Measurements from ENCODE around the gene HOOK2. TPM values are rescaled to one million over a fixed set of nuclear protein-coding genes. Genes with fewer than 3 reads are reported as not detected.

The HOOK2 gene
- total and polyA plus RNA-seq, 2 experiments from 2014 or later: 56.9 to 86.4 TPM

DNA sequence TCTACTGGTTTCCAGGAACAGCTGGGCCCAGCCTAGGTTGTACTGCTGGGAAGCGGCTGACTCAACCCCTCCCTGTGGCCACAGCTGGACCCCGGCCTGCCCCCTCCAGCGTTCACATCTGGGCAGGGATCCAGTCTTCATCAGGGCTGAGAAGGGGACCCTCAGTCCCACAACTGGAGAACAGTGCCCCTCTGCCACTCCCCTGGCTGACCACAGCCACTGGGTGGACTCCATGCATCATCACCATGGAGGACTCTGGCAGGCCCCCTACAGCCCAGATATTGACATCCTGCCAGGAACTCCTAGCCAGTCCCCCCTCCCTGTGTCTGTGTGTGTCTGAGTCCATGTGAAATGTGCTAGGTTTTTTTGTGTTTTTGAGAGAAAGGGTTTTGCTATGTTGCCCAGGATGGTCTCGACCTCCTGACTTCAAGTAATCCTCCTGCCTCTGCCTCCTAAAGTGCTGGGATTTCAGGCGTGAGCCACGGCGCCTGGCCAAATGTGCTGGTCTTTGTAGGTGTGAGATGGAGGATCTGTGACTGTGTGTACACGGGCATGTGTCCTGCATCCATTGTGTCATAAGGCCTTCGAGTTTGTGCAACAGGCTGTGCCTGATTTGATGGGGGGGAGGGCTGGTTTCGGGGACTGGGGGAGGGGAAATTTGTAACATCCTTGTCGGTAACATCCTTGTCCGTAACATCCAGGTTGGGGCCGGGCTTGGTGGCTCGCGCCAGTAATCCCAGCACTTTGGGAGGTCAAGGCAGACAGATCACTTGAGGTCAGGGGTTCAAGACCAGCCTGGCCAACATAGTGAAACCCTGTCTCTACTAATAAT lies 4.0 kb upstream of the HOOK2 start:
- Mint-ChIP-seq H3K9me3 (no peaks in the 10 kb centered on the region), H3K36me3 (ENCODE audit: low read depth) (peaks cover 5% of the 10 kb centered on the region), H3K4me3 (peak overlapping the region; percentile 84), H3K27me3 (ENCODE audit: insufficient read depth, low read depth, poor library complexity) (peaks cover 12% of the 10 kb centered on the region), H3K4me1 (peaks cover 26% of the 10 kb centered on the region), H3K27ac (no peak overlapping the region; the same call in 1 of the 2 replicates)
- Histone ChIP-seq H3F3A (replicated peaks; ENCODE audit: low read depth) (peaks cover 37% of the 10 kb centered on the region), H4K20me1 (replicated peaks; ENCODE audit: insufficient read depth) (no peaks in the 10 kb centered on the region), H3K9me2 (ENCODE audit: insufficient read depth) (no peaks in the 10 kb centered on the region), H3K79me2 (replicated peaks; ENCODE audit: insufficient read depth) (no peaks in the 10 kb centered on the region), H3K4me3 (peak overlapping the region; percentile 83), H3K27me3 (ENCODE audit: insufficient read depth) (no peaks in the 10 kb centered on the region), H3K27ac (ENCODE audit: low read depth) (peak overlapping the region; percentile 79), H2AFZ (peak overlapping the region; percentile 19; the same call in 1 of the 2 replicates), H3K4me1 (ENCODE audit: insufficient read depth) (peaks cover 25% of the 10 kb centered on the region), H3K4me2 (peak overlapping the region; percentile 98), H3K36me3 (ENCODE audit: insufficient read depth) (0 out of 2 replicates have a peak, but pooled peaks cover 2% of the 10 kb centered on the region)
- TF ChIP-seq, protein P1, sequence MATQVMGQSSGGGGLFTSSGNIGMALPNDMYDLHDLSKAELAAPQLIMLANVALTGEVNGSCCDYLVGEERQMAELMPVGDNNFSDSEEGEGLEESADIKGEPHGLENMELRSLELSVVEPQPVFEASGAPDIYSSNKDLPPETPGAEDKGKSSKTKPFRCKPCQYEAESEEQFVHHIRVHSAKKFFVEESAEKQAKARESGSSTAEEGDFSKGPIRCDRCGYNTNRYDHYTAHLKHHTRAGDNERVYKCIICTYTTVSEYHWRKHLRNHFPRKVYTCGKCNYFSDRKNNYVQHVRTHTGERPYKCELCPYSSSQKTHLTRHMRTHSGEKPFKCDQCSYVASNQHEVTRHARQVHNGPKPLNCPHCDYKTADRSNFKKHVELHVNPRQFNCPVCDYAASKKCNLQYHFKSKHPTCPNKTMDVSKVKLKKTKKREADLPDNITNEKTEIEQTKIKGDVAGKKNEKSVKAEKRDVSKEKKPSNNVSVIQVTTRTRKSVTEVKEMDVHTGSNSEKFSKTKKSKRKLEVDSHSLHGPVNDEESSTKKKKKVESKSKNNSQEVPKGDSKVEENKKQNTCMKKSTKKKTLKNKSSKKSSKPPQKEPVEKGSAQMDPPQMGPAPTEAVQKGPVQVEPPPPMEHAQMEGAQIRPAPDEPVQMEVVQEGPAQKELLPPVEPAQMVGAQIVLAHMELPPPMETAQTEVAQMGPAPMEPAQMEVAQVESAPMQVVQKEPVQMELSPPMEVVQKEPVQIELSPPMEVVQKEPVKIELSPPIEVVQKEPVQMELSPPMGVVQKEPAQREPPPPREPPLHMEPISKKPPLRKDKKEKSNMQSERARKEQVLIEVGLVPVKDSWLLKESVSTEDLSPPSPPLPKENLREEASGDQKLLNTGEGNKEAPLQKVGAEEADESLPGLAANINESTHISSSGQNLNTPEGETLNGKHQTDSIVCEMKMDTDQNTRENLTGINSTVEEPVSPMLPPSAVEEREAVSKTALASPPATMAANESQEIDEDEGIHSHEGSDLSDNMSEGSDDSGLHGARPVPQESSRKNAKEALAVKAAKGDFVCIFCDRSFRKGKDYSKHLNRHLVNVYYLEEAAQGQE (IDR thresholded peaks at IDR 0.05; ENCODE audit: unreplicated experiment): peak; percentile 5
- TF ChIP-seq, protein P2, sequence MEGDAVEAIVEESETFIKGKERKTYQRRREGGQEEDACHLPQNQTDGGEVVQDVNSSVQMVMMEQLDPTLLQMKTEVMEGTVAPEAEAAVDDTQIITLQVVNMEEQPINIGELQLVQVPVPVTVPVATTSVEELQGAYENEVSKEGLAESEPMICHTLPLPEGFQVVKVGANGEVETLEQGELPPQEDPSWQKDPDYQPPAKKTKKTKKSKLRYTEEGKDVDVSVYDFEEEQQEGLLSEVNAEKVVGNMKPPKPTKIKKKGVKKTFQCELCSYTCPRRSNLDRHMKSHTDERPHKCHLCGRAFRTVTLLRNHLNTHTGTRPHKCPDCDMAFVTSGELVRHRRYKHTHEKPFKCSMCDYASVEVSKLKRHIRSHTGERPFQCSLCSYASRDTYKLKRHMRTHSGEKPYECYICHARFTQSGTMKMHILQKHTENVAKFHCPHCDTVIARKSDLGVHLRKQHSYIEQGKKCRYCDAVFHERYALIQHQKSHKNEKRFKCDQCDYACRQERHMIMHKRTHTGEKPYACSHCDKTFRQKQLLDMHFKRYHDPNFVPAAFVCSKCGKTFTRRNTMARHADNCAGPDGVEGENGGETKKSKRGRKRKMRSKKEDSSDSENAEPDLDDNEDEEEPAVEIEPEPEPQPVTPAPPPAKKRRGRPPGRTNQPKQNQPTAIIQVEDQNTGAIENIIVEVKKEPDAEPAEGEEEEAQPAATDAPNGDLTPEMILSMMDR (conservative IDR thresholded peaks at IDR 0.05; ENCODE audit: low read depth in 2 of 2): peak; percentile 17 to 37; a peak in 3 of 4 replicates
- no peak for TF ChIP-seq ZNF114 (CRISPR knock-in tag; IDR thresholded peaks at IDR 0.05)
- DNase-seq (ENCODE audit: low spot score) (peak; percentile 46), ATAC-seq (no peak)

DNA sequence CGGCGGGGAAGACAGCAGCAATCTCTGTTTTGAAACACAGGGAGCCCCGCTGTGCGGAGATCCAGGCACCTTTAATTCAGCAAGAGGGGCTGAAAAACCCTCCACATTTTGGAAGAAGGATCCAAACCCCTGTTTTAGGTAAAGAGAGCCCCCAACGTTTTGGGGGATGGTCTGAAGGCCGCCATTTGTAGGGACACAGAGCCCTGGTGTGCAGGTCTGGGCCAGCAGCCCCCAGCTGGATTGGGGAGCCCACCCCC lies 3.5 kb upstream of the HOOK2 start:
- Mint-ChIP-seq H3K4me3 (peak overlapping the region; percentile 84), H3K36me3 (ENCODE audit: low read depth) (peaks cover 8% of the 10 kb centered on the region), H3K9me3 (no peaks in the 10 kb centered on the region; the same call in 2 of the 3 replicates), H3K27me3 (ENCODE audit: insufficient read depth, low read depth, poor library complexity) (peaks cover 15% of the 10 kb centered on the region), H3K4me1 (peaks cover 28% of the 10 kb centered on the region), H3K27ac (no peak overlapping the region; the same call in 1 of the 2 replicates)
- Histone ChIP-seq H3K27me3 (ENCODE audit: insufficient read depth) (no peaks in the 10 kb centered on the region), H3K9me2 (ENCODE audit: insufficient read depth) (no peaks in the 10 kb centered on the region), H3K27ac (ENCODE audit: low read depth) (peak overlapping the region; percentile 79), H2AFZ (peak overlapping the region; percentile 19; the same call in 1 of the 2 replicates), H3K4me1 (ENCODE audit: insufficient read depth) (peaks cover 24% of the 10 kb centered on the region), H3K4me2 (peak overlapping the region; percentile 98), H3K36me3 (ENCODE audit: insufficient read depth) (0 out of 2 replicates have a peak, but pooled peaks cover 7% of the 10 kb centered on the region), H4K20me1 (replicated peaks; ENCODE audit: insufficient read depth) (no peaks in the 10 kb centered on the region; the same call in 1 of the 2 replicates), H3F3A (replicated peaks; ENCODE audit: low read depth) (peaks cover 39% of the 10 kb centered on the region), H3K79me2 (replicated peaks; ENCODE audit: insufficient read depth) (peaks cover 5% of the 10 kb centered on the region; the same call in 1 of the 2 replicates), H3K4me3 (peak overlapping the region; percentile 83)
- DNase-seq (ENCODE audit: low spot score) (peak; percentile 54), ATAC-seq (no peak)
- TF ChIP-seq EZH2 (IDR thresholded peaks at IDR 0.05; ENCODE audit: low read depth, unreplicated experiment) (no peak), CREB1 (CRISPR knock-in tag; IDR thresholded peaks at IDR 0.05; ENCODE audit: low read depth) (no peak), NANOG (IDR thresholded peaks at IDR 0.05; ENCODE audit: borderline replicate concordance) (no peak), POLR2AphosphoS5 (IDR thresholded peaks at IDR 0.05; ENCODE audit: low read depth) (no peak), ZNF331 (CRISPR knock-in tag; IDR thresholded peaks at IDR 0.05; ENCODE audit: low read depth) (no peak), EZH2phosphoT487 (IDR thresholded peaks at IDR 0.05; ENCODE audit: unreplicated experiment) (no peak), ZNF114 (CRISPR knock-in tag; IDR thresholded peaks at IDR 0.05) (no peak)
- TF ChIP-seq, protein P2 (conservative IDR thresholded peaks at IDR 0.05; ENCODE audit: low read depth in 2 of 2): no peak
- TF ChIP-seq, protein P1 (IDR thresholded peaks at IDR 0.05; ENCODE audit: unreplicated experiment): no peak
- TF ChIP-seq, protein P3, sequence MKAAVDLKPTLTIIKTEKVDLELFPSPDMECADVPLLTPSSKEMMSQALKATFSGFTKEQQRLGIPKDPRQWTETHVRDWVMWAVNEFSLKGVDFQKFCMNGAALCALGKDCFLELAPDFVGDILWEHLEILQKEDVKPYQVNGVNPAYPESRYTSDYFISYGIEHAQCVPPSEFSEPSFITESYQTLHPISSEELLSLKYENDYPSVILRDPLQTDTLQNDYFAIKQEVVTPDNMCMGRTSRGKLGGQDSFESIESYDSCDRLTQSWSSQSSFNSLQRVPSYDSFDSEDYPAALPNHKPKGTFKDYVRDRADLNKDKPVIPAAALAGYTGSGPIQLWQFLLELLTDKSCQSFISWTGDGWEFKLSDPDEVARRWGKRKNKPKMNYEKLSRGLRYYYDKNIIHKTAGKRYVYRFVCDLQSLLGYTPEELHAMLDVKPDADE (IDR thresholded peaks at IDR 0.05): no peak
